Panc1 (cell line): ENCODE measurements around the gene CDC42BPA.

ENCODE experiments used
- POLR2AphosphoS5 ChIP-seq: IDR thresholded peaks from 2 replicates; pipeline ENCODE4 v1.6.1; 2012; ENCODE audit warnings: mild to moderate bottlenecking, low read depth, low read length, moderate library complexity
- TF ChIP-seq, protein P1 (sequence below): fragments of 450-650 bp; IDR thresholded peaks from 2 replicates; pipeline ENCODE4 v1.5.1; 2017; ENCODE audit warnings: mild to moderate bottlenecking

DNA sequence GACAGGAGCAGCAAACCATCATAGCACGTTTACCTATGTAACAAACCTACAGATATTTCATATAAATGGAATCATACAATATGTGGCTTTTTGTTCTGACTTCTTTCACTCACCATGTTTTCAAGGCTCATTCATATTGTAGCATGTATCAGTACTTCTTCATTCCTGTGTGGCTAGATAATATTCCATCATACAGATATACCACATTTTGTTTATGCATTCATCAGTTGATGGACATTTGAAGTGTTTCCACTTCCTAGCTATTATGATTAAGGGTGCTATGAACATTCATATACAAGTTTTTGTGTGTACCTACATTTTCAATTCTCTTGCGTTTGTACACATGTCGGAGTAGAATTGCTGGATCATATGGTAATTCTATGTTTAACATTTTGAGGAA lies 90.1 kb downstream of the CDC42BPA start:
- TF ChIP-seq, protein P1, sequence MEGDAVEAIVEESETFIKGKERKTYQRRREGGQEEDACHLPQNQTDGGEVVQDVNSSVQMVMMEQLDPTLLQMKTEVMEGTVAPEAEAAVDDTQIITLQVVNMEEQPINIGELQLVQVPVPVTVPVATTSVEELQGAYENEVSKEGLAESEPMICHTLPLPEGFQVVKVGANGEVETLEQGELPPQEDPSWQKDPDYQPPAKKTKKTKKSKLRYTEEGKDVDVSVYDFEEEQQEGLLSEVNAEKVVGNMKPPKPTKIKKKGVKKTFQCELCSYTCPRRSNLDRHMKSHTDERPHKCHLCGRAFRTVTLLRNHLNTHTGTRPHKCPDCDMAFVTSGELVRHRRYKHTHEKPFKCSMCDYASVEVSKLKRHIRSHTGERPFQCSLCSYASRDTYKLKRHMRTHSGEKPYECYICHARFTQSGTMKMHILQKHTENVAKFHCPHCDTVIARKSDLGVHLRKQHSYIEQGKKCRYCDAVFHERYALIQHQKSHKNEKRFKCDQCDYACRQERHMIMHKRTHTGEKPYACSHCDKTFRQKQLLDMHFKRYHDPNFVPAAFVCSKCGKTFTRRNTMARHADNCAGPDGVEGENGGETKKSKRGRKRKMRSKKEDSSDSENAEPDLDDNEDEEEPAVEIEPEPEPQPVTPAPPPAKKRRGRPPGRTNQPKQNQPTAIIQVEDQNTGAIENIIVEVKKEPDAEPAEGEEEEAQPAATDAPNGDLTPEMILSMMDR, result no peak
- no peak for TF ChIP-seq POLR2AphosphoS5
